ENCODE measurements around the gene PAXIP1. TPM values are rescaled to one million over a fixed set of nuclear protein-coding genes. Genes with fewer than 3 reads are reported as not detected.
A peak's percentile ranks its signal among the peaks of the same experiment; 100 is the strongest.

Gene PAXIP1
- total RNA-seq, 4 donors from 2014 or later, result 5.8 to 15.4 (median 11.3) TPM

- 86% methylated on average over 4 of the region's 4 CpGs; no CpG with 5 or more reads in 1 of the 2 donors for WGBS, 2 donors
- Histone ChIP-seq H3K27me3 (peaks cover 0 to 38% (median 3%) of the 10 kb centered on the region in 4 donors), H3K4me3 (no peak overlapping the region), H3K27ac (no peak overlapping the region), H3K4me1 (peaks cover 4 to 15% (median 6%) of the 10 kb centered on the region in 3 donors), H3K9me3 (peaks cover 0 to 10% (median 0%) of the 10 kb centered on the region in 3 donors), H3K36me3 (no peaks in the 10 kb centered on the region)
- intact Hi-C loops (cut with DNase I), result no loop called here
- no peak for DNase-seq
- TF ChIP-seq POLR2A (IDR thresholded peaks at IDR 0.05), result no peak
- TF ChIP-seq CTCF (IDR thresholded peaks at IDR 0.05), result no peak
These were observed 87.3 kb downstream of the PAXIP1 start for GRCh38 chr7:154915600-154915999.

GRCh38 chr7:154914996-154915380 lies 87.9 kb downstream of the PAXIP1 start:
- intact Hi-C loops (cut with DNase I), result no loop called here
- Histone ChIP-seq H3K9me3 (peaks cover 0 to 12% (median 0%) of the 10 kb centered on the region in 3 donors), H3K27me3 (peaks cover 0 to 44% (median 3%) of the 10 kb centered on the region in 4 donors), H3K4me1 (peaks cover 4 to 15% (median 6%) of the 10 kb centered on the region in 3 donors), H3K4me3 (no peak overlapping the region), H3K36me3 (no peaks in the 10 kb centered on the region), H3K27ac (no peak overlapping the region)
- DNase-seq, result no peak
- WGBS, 2 donors, result 63% methylated on average over 9 of the region's 18 CpGs; no CpG with 5 or more reads in 1 of the 2 donors
- TF ChIP-seq POLR2A (IDR thresholded peaks at IDR 0.05) (no peak), CTCF (IDR thresholded peaks at IDR 0.05) (no peak)

- peaks cover 0 to 12% (median 0%) of the 10 kb centered on the region in 3 donors for H3K9me3 ChIP-seq
- intact Hi-C loops (cut with DNase I), result no loop called here
- peaks cover 0 to 50% (median 3%) of the 10 kb centered on the region in 4 donors for H3K27me3 ChIP-seq
- H3K27ac ChIP-seq, result no peak overlapping the region
- no peak for DNase-seq
- no peaks in the 10 kb centered on the region for H3K36me3 ChIP-seq
- 58% methylated on average over 10 of the region's 36 CpGs; no CpG with 5 or more reads in 1 of the 2 donors for whole genome bisulfite sequencing, 2 donors
- peaks cover 4 to 15% (median 6%) of the 10 kb centered on the region in 3 donors for H3K4me1 ChIP-seq
- TF ChIP-seq CTCF (IDR thresholded peaks at IDR 0.05) (no peak), POLR2A (IDR thresholded peaks at IDR 0.05) (no peak)
- H3K4me3 ChIP-seq, result peak overlapping the region in 3 of 4 donors; percentile 34 to 60 (median 37)
These were observed 88.5 kb downstream of the PAXIP1 start for GRCh38 chr7:154914308-154914995.

GRCh38 chr7:154913638-154914307 lies 89.2 kb downstream of the PAXIP1 start:
- H3K9me3 ChIP-seq, result peaks cover 0 to 12% (median 0%) of the 10 kb centered on the region in 3 donors
- H3K27me3 ChIP-seq, result peaks cover 0 to 53% (median 3%) of the 10 kb centered on the region in 4 donors
- TF ChIP-seq POLR2A (IDR thresholded peaks at IDR 0.05) (no peak), CTCF (IDR thresholded peaks at IDR 0.05) (peak; percentile 64 to 91 (median 82))
- peaks cover 4 to 15% (median 6%) of the 10 kb centered on the region in 3 donors for H3K4me1 ChIP-seq
- peak overlapping the region in 3 of 4 donors; percentile 34 to 60 (median 37) for H3K4me3 ChIP-seq
- DNase-seq, result no peak
- no peaks in the 10 kb centered on the region for H3K36me3 ChIP-seq
- intact Hi-C loops (cut with DNase I), result no loop called here
- WGBS, 2 donors, result 8% methylated on average over 14 of the region's 43 CpGs; no CpG with 5 or more reads in 1 of the 2 donors
- H3K27ac ChIP-seq, result no peak overlapping the region

All from esophagus squamous epithelium (tissue), 5 donors.